Colonic mucosa (tissue), 4 donors: ENCODE data around the gene APPBP2. TPM values are rescaled to one million over a fixed set of nuclear protein-coding genes. Genes with fewer than 3 reads are reported as not detected.

Experiments used
- DNase-seq: peaks from one replicate; pipeline ENCODE4 v3.0.0-alpha.2; 2020
- H3K27ac ChIP-seq: fragments of 200-600 bp; one replicate; pipeline ENCODE4 v1.8.0; 2021
- H3K27me3 ChIP-seq: fragments of 200-600 bp; one replicate; pipeline ENCODE4 v1.8.0; 2021
- H3K36me3 ChIP-seq: fragments of 200-600 bp; one replicate; pipeline ENCODE4 v1.8.0; 2021
- H3K4me1 ChIP-seq: fragments of 200-600 bp; one replicate; pipeline ENCODE4 v1.8.0; 2021; ENCODE audit warnings: mild to moderate bottlenecking
- H3K4me3 ChIP-seq: fragments of 200-600 bp; one replicate; pipeline ENCODE4 v1.8.0; 2021
- H3K9ac ChIP-seq, 2 donors: one replicate each; pipeline ENCODE4 v1.7.0; 2013; ENCODE audit warnings: control low read depth in 2 of 2, low read depth in 2 of 2, low read length in 2 of 2
- H3K9me3 ChIP-seq: fragments of 200-600 bp; one replicate; pipeline ENCODE4 v1.8.0; 2021
- CTCF ChIP-seq: fragments of 200-600 bp; IDR thresholded peaks from one replicate; pipeline ENCODE4 v1.8.0; 2022; ENCODE audit warnings: antibody characterized with exemption, mild to moderate bottlenecking
- intact Hi-C: fragments of 100-400 bp; cut with DNase I; formaldehyde crosslinking; loops from one replicate; pipeline ENCODE4 v1.14.1; 2022
- total RNA-seq, 2 donors: library from RNA; stranded (reverse); fragmentation: NEBNext Ultra II Directional in 1 of 2; extraction: Animal tissue kit (Norgen Biotek cat#: 25700) in 1 of 2; gene quantifications; one replicate each; pipeline ENCODE4 v1.2.1, GENCODE V29; 2021
- donor health status: healthy.
- donor health status: DM: no; HTN: no; CAD: no.
- donor health status: DM: no; HTN: no; CAD: no.

APPBP2 gene
- total RNA-seq, 2 donors from 2014 or later = 26.7 to 42.0 TPM

GRCh38 chr17:60560860-60561257 is 34.8 kb upstream of the APPBP2 start:
- H3K27ac ChIP-seq = no peak overlapping the region
- intact Hi-C loops = no loop called here
- H3K4me3 ChIP-seq = no peak overlapping the region
- no peak overlapping the region for H3K9ac ChIP-seq
- no peak for DNase-seq
- no peaks in the 10 kb centered on the region for H3K27me3 ChIP-seq
- no peaks in the 10 kb centered on the region for H3K4me1 ChIP-seq
- no peak for TF ChIP-seq CTCF
- no peaks in the 10 kb centered on the region for H3K9me3 ChIP-seq
- H3K36me3 ChIP-seq = no peaks in the 10 kb centered on the region

GRCh38 chr17:60559995-60560859 is 34.2 kb upstream of the APPBP2 start:
- Histone ChIP-seq H3K4me3 (no peak overlapping the region), H3K27me3 (no peaks in the 10 kb centered on the region), H3K36me3 (no peaks in the 10 kb centered on the region), H3K9ac (no peak overlapping the region), H3K27ac (no peak overlapping the region), H3K4me1 (no peaks in the 10 kb centered on the region), H3K9me3 (no peaks in the 10 kb centered on the region)
- intact Hi-C loops = no loop called here
- no peak for TF ChIP-seq CTCF
- no peak for DNase-seq

GRCh38 chr17:60559659-60559994 is 33.6 kb upstream of the APPBP2 start:
- no peaks in the 10 kb centered on the region for H3K9me3 ChIP-seq
- TF ChIP-seq CTCF = no peak
- no peaks in the 10 kb centered on the region for H3K27me3 ChIP-seq
- no peak for DNase-seq
- H3K4me3 ChIP-seq = no peak overlapping the region
- no peak overlapping the region for H3K27ac ChIP-seq
- no peaks in the 10 kb centered on the region for H3K36me3 ChIP-seq
- no peaks in the 10 kb centered on the region for H3K4me1 ChIP-seq
- no peak overlapping the region for H3K9ac ChIP-seq
- intact Hi-C loops = no loop called here

- no peaks in the 10 kb centered on the region for H3K4me1 ChIP-seq
- H3K4me3 ChIP-seq = no peak overlapping the region
- no peak for DNase-seq
- no peak for TF ChIP-seq CTCF
- H3K9ac ChIP-seq = no peak overlapping the region
- intact Hi-C loops = no loop called here
- no peaks in the 10 kb centered on the region for H3K27me3 ChIP-seq
- H3K27ac ChIP-seq = no peak overlapping the region
- H3K9me3 ChIP-seq = no peaks in the 10 kb centered on the region
- H3K36me3 ChIP-seq = no peaks in the 10 kb centered on the region
Measured at GRCh38 chr17:60557805-60558204, 31.8 kb upstream of the APPBP2 start.

- no peak overlapping the region for H3K4me3 ChIP-seq
- intact Hi-C loops = no loop called here
- TF ChIP-seq CTCF = no peak
- H3K9me3 ChIP-seq = no peaks in the 10 kb centered on the region
- no peaks in the 10 kb centered on the region for H3K27me3 ChIP-seq
- no peak overlapping the region for H3K9ac ChIP-seq
- no peaks in the 10 kb centered on the region for H3K4me1 ChIP-seq
- no peak overlapping the region for H3K27ac ChIP-seq
- no peak for DNase-seq
- no peaks in the 10 kb centered on the region for H3K36me3 ChIP-seq
Measured at GRCh38 chr17:60555786-60556185, 29.7 kb upstream of the APPBP2 start.
